Measurements from ENCODE around the gene GCHFR. TPM values are rescaled to one million over a fixed set of nuclear protein-coding genes. Genes with fewer than 3 reads are reported as not detected.

GCHFR gene
- polyA plus RNA-seq, 1 donor from 2014 or later: 7.2 TPM

DNA sequence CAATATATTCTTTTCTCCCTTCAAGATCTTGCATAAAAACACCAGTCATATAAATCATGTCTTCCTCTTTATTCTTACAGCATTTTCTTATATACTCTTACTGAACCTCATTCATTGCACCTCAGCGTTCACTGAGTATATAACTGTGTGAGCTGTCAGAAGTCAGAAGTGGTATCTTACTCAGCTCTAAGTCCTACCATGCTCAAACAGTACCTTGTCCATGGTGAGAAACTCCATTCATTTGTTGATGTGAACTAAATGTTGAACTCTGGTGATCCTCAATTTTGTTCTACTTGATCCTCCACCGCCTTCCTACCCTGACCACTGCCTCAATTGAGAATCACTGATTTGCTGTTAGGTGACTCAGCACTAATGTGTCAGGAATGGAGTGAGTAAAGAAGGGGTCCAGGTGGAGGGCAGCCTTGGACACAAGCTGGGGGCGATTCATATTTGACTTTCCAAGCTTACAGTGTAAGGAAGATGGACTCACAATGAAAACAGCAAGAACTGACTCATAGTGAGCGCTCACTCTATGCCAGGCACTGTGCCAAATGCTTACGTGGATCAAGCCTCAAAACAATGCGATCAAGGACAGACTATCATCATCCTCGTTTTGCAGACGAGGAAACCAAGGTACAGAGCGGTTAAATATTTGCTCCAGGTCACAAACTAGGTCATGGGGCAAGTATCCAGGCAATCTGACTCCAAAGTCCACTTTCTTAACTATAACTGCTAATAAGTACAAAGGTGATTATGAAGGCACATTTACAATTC is 29.5 kb downstream of the GCHFR start:
- TF ChIP-seq, protein P1, sequence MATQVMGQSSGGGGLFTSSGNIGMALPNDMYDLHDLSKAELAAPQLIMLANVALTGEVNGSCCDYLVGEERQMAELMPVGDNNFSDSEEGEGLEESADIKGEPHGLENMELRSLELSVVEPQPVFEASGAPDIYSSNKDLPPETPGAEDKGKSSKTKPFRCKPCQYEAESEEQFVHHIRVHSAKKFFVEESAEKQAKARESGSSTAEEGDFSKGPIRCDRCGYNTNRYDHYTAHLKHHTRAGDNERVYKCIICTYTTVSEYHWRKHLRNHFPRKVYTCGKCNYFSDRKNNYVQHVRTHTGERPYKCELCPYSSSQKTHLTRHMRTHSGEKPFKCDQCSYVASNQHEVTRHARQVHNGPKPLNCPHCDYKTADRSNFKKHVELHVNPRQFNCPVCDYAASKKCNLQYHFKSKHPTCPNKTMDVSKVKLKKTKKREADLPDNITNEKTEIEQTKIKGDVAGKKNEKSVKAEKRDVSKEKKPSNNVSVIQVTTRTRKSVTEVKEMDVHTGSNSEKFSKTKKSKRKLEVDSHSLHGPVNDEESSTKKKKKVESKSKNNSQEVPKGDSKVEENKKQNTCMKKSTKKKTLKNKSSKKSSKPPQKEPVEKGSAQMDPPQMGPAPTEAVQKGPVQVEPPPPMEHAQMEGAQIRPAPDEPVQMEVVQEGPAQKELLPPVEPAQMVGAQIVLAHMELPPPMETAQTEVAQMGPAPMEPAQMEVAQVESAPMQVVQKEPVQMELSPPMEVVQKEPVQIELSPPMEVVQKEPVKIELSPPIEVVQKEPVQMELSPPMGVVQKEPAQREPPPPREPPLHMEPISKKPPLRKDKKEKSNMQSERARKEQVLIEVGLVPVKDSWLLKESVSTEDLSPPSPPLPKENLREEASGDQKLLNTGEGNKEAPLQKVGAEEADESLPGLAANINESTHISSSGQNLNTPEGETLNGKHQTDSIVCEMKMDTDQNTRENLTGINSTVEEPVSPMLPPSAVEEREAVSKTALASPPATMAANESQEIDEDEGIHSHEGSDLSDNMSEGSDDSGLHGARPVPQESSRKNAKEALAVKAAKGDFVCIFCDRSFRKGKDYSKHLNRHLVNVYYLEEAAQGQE (IDR thresholded peaks at IDR 0.05; ENCODE audit: borderline replicate concordance): no peak
- TF ChIP-seq EP300 (conservative IDR thresholded peaks at IDR 0.05; ENCODE audit: poor library complexity, severe bottlenecking) (no peak), TAF1 (IDR thresholded peaks at IDR 0.05; ENCODE audit: low read depth) (no peak), SMC3 (conservative IDR thresholded peaks at IDR 0.05; ENCODE audit: poor library complexity) (no peak), MXI1 (conservative IDR thresholded peaks at IDR 0.05; ENCODE audit: poor library complexity, severe bottlenecking) (no peak), POLR2AphosphoS5 (IDR thresholded peaks at IDR 0.05) (no peak), RAD21 (conservative IDR thresholded peaks at IDR 0.05) (no peak)
- no peaks in the 10 kb centered on the region for H3K79me2 ChIP-seq (replicated peaks; ENCODE audit: insufficient read depth, low read length)
- no peak overlapping the region for H3K4me2 ChIP-seq (ENCODE audit: low read length)
- no peak overlapping the region for H3K4me3 ChIP-seq (ENCODE audit: low read length)
- no peaks in the 10 kb centered on the region for H3K9me2 ChIP-seq (ENCODE audit: insufficient read depth, low read length)
- H3K27me3 ChIP-seq (ENCODE audit: insufficient read depth, low read depth, low read length): no peaks in the 10 kb centered on the region
- H3K9me3 ChIP-seq (ENCODE audit: low read length): no peaks in the 10 kb centered on the region
- no peak overlapping the region for H3K9ac ChIP-seq (ENCODE audit: low read length)
- H3K36me3 ChIP-seq (ENCODE audit: insufficient read depth, low read length): peaks cover 3% of the 10 kb centered on the region
- H3F3A ChIP-seq (ENCODE audit: insufficient read depth, low read length, poor library complexity, severe bottlenecking): no peaks in the 10 kb centered on the region
- no peaks in the 10 kb centered on the region for H4K20me1 ChIP-seq (ENCODE audit: insufficient read depth)
- H2AFZ ChIP-seq (ENCODE audit: low read depth, low read length): no peak overlapping the region
- no peak overlapping the region for H3K27ac ChIP-seq (ENCODE audit: low read length)

DNA sequence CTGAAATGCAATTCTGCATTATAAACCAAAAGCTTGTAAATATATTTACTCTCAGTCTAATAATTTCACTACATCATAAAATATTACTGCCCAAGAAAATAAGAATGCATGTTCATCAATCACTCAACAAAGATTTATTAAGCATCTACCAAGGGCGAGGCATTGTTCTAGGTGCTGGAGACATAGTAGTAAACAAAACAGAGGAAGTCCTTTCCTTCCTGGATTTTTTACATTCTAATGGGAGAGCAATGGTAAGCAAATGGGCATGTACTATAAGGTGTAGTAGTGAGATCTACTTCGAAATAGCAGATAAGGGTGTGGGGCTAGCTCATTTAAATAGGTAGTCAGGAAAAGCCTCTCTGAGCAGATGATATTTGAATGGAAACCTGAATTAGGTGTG is 32.2 kb downstream of the GCHFR start:
- Histone ChIP-seq H3K36me3 (ENCODE audit: insufficient read depth, low read length) (peaks cover 3% of the 10 kb centered on the region), H3K79me2 (replicated peaks; ENCODE audit: insufficient read depth, low read length) (no peaks in the 10 kb centered on the region), H3K4me2 (ENCODE audit: low read length) (no peak overlapping the region), H3K9me2 (ENCODE audit: insufficient read depth, low read length) (no peaks in the 10 kb centered on the region), H3K9me3 (ENCODE audit: low read length) (no peaks in the 10 kb centered on the region), H3F3A (ENCODE audit: insufficient read depth, low read length, poor library complexity, severe bottlenecking) (no peaks in the 10 kb centered on the region), H3K9ac (ENCODE audit: low read length) (no peak overlapping the region), H3K4me3 (ENCODE audit: low read length) (no peak overlapping the region), H3K27me3 (ENCODE audit: insufficient read depth, low read depth, low read length) (no peaks in the 10 kb centered on the region), H2AFZ (ENCODE audit: low read depth, low read length) (no peak overlapping the region), H4K20me1 (ENCODE audit: insufficient read depth) (no peaks in the 10 kb centered on the region), H3K27ac (ENCODE audit: low read length) (no peak overlapping the region)
- TF ChIP-seq RAD21 (conservative IDR thresholded peaks at IDR 0.05) (no peak), EP300 (conservative IDR thresholded peaks at IDR 0.05; ENCODE audit: poor library complexity, severe bottlenecking) (no peak), POLR2AphosphoS5 (IDR thresholded peaks at IDR 0.05) (no peak), SMC3 (conservative IDR thresholded peaks at IDR 0.05; ENCODE audit: poor library complexity) (no peak), MXI1 (conservative IDR thresholded peaks at IDR 0.05; ENCODE audit: poor library complexity, severe bottlenecking) (no peak), EZH2 (IDR thresholded peaks at IDR 0.05; ENCODE audit: borderline replicate concordance, insufficient read depth, low read length, poor library complexity, severe bottlenecking) (no peak), TAF1 (IDR thresholded peaks at IDR 0.05; ENCODE audit: low read depth) (no peak)
- TF ChIP-seq, protein P2, sequence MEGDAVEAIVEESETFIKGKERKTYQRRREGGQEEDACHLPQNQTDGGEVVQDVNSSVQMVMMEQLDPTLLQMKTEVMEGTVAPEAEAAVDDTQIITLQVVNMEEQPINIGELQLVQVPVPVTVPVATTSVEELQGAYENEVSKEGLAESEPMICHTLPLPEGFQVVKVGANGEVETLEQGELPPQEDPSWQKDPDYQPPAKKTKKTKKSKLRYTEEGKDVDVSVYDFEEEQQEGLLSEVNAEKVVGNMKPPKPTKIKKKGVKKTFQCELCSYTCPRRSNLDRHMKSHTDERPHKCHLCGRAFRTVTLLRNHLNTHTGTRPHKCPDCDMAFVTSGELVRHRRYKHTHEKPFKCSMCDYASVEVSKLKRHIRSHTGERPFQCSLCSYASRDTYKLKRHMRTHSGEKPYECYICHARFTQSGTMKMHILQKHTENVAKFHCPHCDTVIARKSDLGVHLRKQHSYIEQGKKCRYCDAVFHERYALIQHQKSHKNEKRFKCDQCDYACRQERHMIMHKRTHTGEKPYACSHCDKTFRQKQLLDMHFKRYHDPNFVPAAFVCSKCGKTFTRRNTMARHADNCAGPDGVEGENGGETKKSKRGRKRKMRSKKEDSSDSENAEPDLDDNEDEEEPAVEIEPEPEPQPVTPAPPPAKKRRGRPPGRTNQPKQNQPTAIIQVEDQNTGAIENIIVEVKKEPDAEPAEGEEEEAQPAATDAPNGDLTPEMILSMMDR (IDR thresholded peaks at IDR 0.05; ENCODE audit: poor library complexity, severe bottlenecking): no peak
- TF ChIP-seq, protein P1 (IDR thresholded peaks at IDR 0.05; ENCODE audit: borderline replicate concordance): no peak

Data from neural cell (in vitro differentiated cells).